ENCODE measurements around the gene FOXA3.

FOXA3 gene

DNA sequence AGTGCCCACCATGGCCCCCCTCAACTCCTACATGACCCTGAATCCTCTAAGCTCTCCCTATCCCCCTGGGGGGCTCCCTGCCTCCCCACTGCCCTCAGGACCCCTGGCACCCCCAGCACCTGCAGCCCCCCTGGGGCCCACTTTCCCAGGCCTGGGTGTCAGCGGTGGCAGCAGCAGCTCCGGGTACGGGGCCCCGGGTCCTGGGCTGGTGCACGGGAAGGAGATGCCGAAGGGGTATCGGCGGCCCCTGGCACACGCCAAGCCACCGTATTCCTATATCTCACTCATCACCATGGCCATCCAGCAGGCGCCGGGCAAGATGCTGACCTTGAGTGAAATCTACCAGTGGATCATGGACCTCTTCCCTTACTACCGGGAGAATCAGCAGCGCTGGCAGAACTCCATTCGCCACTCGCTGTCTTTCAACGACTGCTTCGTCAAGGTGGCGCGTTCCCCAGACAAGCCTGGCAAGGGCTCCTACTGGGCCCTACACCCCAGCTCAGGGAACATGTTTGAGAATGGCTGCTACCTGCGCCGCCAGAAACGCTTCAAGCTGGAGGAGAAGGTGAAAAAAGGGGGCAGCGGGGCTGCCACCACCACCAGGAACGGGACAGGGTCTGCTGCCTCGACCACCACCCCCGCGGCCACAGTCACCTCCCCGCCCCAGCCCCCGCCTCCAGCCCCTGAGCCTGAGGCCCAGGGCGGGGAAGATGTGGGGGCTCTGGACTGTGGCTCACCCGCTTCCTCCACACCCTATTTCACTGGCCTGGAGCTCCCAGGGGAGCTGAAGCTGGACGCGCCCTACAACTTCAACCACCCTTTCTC, 8.2 kb downstream of the FOXA3 start:
- DNase-seq (ENCODE audit: low read depth in 2 of 3, low spot score in 1 of 3): no peak

- DNase-seq (ENCODE audit: low read depth in 2 of 3, low spot score in 1 of 3): no peak
Measured at GRCh38 chr19:45873219-45873772, 9.2 kb downstream of the FOXA3 start.

- DNase-seq (ENCODE audit: low read depth in 2 of 3, low spot score in 1 of 3): no peak
Measured at GRCh38 chr19:45874620-45874966, 10.5 kb downstream of the FOXA3 start.

DNA sequence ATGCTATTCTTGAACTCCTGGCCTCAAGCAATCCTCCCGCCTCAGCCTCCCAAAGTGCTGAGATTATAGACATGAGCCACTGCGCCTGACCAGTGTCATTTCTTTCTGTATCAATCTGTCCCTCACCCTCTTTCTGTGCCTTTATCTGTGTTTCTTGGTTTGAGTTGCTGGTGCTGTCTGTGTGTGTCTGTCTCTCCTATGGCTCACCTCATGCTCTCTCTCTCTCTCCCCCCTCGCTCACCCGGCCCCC, 12.0 kb downstream of the FOXA3 start:
- peak in 1 of 3 donors; percentile 36 for DNase-seq (ENCODE audit: low read depth in 2 of 3, low spot score in 1 of 3)

- no peak for DNase-seq (ENCODE audit: low read depth in 2 of 3, low spot score in 1 of 3)
Measured at GRCh38 chr19:45876411-45877197, 12.5 kb downstream of the FOXA3 start.

DNA sequence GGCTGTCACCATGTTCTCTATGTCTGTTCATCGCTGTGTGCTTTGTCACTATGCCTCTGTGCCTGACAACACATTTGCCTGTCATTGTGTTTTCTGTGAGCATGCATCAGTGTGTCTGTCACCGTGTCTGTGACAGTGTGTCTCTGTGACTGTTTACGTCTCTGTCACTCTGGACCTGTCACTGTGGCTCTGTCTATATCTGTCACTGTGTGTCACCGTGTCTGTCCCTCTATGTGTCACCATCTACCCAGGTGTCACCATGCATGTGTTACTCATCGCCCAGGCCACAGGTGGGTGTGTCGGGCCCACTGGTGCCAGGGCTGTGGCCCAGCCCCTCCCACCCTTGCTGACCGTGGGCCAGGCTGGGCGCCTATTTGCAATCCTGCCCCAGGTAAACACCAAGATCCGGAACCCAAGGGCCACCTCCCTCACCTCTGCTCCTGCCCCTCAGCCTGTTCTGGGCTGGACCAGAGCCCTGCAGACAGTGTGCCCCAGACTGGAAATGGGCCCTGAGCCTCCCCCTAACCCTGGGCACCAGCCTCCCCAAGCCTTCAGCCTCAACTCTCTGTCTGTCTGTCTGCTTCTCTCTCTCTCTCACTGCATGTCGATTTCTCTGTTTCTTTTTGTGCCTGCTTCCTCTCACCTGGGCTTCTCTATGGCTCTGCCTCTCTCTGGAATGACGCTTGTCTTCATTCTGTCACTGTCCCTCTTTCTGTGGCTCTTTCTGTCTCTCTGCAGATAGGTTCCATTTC, 14.1 kb downstream of the FOXA3 start:
- no peak for DNase-seq (ENCODE audit: low read depth in 2 of 3, low spot score in 1 of 3)

- no peak for DNase-seq (ENCODE audit: low read depth in 2 of 3, low spot score in 1 of 3)
Measured at GRCh38 chr19:45879055-45879454, 14.9 kb downstream of the FOXA3 start.

DNA sequence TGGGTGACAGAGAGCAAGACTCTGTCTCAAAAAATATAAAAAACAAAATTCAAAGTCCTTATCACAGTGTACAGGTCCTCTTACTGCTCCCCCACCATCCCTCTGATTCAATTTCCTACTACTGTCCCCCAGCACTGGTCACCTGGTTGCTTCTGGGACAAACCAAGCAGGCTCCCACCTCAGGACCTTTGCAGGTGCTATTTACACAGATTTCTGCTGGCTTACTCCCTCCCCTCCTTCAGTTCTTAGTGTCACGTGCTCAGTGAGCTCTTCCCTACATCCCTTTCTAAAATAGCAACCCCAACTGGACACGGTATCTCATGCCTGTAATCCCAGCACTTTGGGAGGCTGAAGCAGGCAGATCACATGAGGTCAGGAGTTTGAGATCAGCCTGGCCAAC, 15.8 kb downstream of the FOXA3 start:
- no peak for DNase-seq (ENCODE audit: low read depth in 2 of 3, low spot score in 1 of 3)

DNA sequence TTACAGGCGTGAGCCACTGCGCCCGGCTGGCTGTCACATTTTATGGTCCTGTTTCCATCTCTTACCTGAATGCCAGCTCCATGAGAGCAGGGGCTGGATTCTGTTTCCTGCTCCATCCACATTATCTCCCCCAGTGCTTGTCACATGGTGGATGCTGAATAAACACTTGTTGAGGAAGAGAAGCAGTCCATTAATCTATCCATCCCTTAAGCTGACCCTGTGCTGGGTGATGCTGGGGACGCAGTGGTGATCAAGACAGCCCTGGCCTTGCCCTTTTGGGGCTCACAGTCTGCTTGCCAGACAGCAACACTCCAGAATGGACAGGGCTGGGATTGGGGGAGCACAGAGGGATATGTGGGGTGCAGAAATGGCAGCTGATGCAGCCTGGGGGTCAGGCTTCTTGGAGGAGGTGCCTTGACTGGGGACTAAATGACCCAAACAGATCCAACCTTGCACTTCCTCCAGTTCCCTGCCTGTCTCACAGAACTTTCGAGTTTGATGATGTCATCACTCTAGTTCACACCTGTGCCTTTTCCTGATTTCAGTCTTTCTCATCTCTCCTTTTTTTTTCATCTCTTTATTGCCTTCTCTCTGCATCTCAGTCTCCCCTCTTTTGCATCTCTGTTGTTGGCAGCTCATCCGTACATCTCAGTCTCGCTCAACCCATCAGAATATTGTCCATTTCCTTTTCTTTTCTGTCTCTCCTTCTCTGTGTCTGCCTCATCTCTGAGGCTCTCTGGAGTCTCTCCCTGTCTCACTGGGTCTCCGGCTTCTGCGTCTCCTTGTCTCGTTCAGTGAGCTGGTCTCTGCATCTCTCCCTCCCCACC, 17.2 kb downstream of the FOXA3 start:
- DNase-seq (ENCODE audit: low read depth in 2 of 3, low spot score in 1 of 3): no peak

DNA sequence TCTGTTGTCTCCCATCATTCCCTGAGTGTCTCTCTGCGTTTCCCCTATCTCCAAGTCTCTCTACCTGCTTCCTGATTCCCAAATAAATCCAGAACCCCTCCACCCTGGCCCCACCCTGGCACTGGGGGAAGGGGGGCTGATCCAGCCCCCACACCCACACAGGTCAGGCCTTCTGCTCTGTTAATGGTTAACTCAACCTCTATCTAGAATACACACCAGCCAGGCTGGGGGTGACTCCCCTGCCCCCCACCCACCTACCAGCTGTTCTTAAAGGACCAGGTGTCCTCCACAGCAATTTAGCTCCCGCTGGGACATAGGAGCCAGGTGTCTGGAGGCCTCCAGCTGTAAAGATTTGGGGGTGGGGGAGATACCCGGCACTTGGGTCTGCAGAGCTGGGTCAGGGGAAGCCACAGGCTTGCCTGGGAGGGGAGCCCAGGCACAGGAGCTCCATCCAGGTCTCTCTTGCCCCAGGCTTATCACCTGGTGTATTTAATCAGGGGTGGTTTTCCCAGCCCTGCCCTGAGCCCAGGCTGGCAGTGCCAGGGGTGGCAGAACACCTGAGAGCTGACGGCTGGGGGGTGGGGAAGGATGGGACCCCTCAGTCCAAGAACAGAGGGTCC, 17.9 kb downstream of the FOXA3 start:
- no peak for DNase-seq (ENCODE audit: low read depth in 2 of 3, low spot score in 1 of 3)

- peak; percentile 69 to 85 (median 81) for DNase-seq (ENCODE audit: low read depth in 2 of 3, low spot score in 1 of 3)
Measured at GRCh38 chr19:45882652-45883585, 18.8 kb downstream of the FOXA3 start.

GRCh38 chr19:45883586-45883880, 19.4 kb downstream of the FOXA3 start:
- no peak for DNase-seq (ENCODE audit: low read depth in 2 of 3, low spot score in 1 of 3)

DNA sequence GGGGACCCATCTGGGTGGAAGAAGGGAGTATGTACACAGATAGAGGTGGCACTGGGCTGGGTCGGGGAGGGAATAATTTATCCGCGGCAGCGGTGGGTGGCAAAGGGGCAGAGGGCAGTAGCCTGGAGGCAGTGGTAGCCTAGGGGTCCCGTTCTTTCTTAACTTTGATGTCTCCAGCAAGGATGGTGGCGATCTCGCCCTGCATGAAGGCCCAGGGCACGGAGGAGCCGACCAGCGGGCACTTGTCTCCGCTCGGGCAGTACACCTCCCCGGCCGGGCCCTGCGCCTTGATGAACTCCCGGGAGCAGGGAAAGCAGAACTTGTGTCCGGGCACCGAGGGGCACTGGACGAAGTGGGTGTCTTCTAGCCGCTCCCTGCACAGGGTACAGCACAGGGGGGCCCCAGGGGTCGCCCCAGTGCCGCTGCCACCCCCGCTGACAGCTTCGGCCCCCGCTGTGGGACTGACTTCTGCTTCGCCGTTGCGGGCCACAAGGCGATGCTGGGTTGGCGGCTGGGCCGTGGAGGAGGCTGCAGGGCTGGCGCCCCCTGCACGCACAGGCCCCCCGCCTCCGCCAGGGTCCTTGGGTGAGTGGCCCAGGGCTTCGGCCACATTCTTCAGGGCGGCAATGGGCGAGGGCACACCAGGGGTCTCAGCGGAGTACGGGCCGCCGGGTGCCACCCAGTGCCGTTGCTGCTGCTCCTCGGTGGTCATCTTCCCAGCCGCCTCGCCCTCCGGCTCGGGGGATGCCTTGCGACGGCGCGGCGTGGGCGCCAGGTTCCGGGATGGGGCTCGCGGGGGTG, 20.0 kb downstream of the FOXA3 start:
- no peak for DNase-seq (ENCODE audit: low read depth in 2 of 3, low spot score in 1 of 3)

DNA sequence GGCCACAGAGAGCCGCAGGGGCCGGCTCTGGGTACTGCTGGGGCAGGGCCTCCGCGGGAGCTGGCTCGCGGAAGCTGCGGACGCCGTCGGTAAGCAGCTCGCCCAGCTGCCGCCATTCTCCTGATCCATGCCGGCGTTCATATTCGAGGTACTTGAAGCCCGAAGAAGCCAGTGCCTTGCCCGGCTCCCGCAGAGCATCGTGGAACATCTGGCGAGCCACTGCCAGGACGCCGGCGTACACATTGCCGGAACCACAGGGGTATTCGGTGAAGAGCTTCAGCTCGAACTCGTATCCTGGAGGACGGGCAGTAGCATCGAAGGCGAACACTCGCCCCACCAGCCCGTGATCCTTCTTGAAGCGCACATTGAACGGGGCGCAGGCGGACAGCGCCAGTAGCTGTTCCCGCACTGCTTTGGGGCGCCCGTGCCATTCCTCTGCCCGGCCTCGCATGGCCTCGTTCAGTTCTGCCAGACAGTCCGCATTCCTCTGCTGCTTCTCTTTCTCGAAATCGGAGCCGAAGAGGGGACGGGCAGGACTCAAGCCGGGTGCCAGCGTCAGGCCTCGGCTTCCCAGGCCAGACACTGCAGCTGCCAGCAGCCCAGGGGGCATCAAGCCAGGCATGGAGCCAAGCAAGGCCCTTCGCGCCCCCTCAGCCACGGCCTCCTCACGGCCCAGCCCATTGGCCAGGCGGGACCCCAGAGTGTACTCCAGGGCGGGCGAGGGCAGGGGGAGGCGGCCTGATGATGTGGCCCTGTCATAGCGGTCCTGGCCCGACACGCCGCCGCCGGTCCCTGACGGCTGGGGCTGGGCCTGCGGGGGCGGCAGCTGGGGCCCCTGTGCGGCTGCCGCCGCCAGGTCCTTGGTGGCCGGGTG, 20.8 kb downstream of the FOXA3 start:
- DNase-seq (ENCODE audit: low read depth in 2 of 3, low spot score in 1 of 3): no peak

GRCh38 chr19:45885556-45886426, 21.7 kb downstream of the FOXA3 start, which contains the start of gene IRF2BP1:
TSS of gene IRF2BP1 (minus strand) at chr19:45886141. CDS start at chr19:45885774, 367 bp downstream.
- DNase-seq (ENCODE audit: low read depth in 2 of 3, low spot score in 1 of 3): peak; percentile 76 to 83 (median 78)

- peak; percentile 80 to 87 (median 86) for DNase-seq (ENCODE audit: low read depth in 2 of 3, low spot score in 1 of 3)
Measured at GRCh38 chr19:45886427-45887199, 22.5 kb downstream of the FOXA3 start.

Data from stimulated activated CD4-positive, alpha-beta T cell treated with anti-CD3 and anti-CD28 coated beads, Interleukin-12 subunit alpha, Interleukin-12 subunit beta, amount 100 ng/mL, for 48 hours (primary cell).